ENCODE results near the gene EYS.

The EYS gene

DNA sequence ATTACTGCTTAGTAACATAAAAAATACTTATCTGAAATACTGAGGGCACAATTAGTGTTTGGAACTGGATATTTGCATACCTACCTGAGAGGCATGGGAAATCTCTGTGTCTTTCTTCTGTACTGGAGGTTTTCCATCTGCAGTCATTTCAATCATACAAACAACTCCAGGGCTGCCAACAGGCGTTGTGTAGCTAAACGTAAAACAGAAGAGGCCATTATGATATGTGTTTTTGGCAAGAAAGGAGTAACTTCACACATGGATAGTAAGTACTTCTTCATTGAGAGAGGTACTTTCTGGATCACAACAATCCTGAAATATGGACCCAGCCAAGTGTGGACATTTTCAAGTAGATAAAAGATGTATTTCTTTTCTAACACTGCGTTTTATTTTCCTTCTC is 1708.0 kb downstream of the EYS start:
- H3K27me3 ChIP-seq (ENCODE audit: insufficient read depth, low read depth), result no peaks in the 10 kb centered on the region
- H3K4me3 ChIP-seq (IDR thresholded peaks at IDR 0.05; ENCODE audit: insufficient read depth, low read depth, low read length), result no peak overlapping the region
- no peak overlapping the region for H2AFZ ChIP-seq (ENCODE audit: low read depth)
- H3K79me2 ChIP-seq (ENCODE audit: insufficient read depth, low read depth), result no peaks in the 10 kb centered on the region
- H3K4me1 ChIP-seq (ENCODE audit: low read depth, poor library complexity, severe bottlenecking), result no peaks in the 10 kb centered on the region
- TF ChIP-seq, protein P1, sequence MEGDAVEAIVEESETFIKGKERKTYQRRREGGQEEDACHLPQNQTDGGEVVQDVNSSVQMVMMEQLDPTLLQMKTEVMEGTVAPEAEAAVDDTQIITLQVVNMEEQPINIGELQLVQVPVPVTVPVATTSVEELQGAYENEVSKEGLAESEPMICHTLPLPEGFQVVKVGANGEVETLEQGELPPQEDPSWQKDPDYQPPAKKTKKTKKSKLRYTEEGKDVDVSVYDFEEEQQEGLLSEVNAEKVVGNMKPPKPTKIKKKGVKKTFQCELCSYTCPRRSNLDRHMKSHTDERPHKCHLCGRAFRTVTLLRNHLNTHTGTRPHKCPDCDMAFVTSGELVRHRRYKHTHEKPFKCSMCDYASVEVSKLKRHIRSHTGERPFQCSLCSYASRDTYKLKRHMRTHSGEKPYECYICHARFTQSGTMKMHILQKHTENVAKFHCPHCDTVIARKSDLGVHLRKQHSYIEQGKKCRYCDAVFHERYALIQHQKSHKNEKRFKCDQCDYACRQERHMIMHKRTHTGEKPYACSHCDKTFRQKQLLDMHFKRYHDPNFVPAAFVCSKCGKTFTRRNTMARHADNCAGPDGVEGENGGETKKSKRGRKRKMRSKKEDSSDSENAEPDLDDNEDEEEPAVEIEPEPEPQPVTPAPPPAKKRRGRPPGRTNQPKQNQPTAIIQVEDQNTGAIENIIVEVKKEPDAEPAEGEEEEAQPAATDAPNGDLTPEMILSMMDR (conservative IDR thresholded peaks at IDR 0.05; ENCODE audit: low read depth, low read length), result no peak
- no peaks in the 10 kb centered on the region for H3K36me3 ChIP-seq (ENCODE audit: insufficient read depth)
- no peak overlapping the region for H3K9ac ChIP-seq
- H3K27ac ChIP-seq, result no peak overlapping the region
- no peaks in the 10 kb centered on the region for H4K20me1 ChIP-seq (ENCODE audit: insufficient read depth)
- no peak overlapping the region for H3K4me2 ChIP-seq

DNA sequence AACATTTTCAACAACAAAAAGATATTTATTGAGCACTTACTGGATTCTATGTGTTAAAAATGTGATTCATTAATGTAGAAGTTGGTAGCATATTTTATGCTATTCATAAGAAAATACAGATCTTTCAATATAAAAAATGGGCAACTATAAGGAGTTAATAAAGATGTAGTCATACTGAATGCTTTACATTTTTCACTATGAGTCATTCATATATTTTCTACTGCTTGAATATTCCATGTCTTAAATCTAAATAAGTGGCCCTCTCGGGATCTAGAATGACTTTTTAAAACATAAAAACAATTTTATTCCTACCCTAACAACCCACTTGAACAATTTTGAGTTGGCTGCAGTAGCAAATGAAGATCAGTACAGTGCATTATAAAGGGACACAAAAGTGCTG is 1709.3 kb downstream of the EYS start:
- TF ChIP-seq, protein P1 (conservative IDR thresholded peaks at IDR 0.05; ENCODE audit: low read depth, low read length), result no peak
- no peaks in the 10 kb centered on the region for H3K36me3 ChIP-seq (ENCODE audit: insufficient read depth)
- H3K4me1 ChIP-seq (ENCODE audit: low read depth, poor library complexity, severe bottlenecking), result no peaks in the 10 kb centered on the region

DNA sequence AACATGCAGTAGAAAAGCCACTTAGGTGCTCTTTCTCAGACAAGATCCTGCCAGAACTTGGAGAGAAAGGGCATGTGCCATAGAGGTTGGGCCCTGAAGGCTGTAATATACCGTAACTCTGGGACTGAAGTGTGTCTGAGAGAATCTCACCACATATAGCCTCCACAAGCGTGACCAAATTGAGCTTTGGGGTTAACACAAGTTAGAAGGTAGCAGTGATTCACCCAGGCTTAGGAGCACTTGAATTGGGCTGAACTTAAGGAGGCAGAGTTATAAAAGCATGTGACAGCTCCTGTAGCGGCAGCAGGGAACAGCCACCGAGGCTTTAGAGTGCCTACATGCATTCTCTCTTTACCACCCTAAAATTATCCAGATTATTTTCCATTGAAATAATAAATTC is 1709.8 kb downstream of the EYS start:
- Histone ChIP-seq H3K27ac (no peak overlapping the region), H3K4me3 (IDR thresholded peaks at IDR 0.05; ENCODE audit: insufficient read depth, low read depth, low read length) (no peak overlapping the region), H3K4me2 (no peak overlapping the region), H3K9ac (no peak overlapping the region), H3K27me3 (ENCODE audit: insufficient read depth, low read depth) (no peaks in the 10 kb centered on the region), H2AFZ (ENCODE audit: low read depth) (no peak overlapping the region), H3K36me3 (ENCODE audit: insufficient read depth) (no peaks in the 10 kb centered on the region), H3K4me1 (ENCODE audit: low read depth, poor library complexity, severe bottlenecking) (no peaks in the 10 kb centered on the region), H4K20me1 (ENCODE audit: insufficient read depth) (no peaks in the 10 kb centered on the region), H3K79me2 (ENCODE audit: insufficient read depth, low read depth) (no peaks in the 10 kb centered on the region)
- TF ChIP-seq, protein P1 (conservative IDR thresholded peaks at IDR 0.05; ENCODE audit: low read depth, low read length), result no peak

More for the DNA sequence above, 1709.3 kb downstream of the EYS start:
- no peak overlapping the region for H3K27ac ChIP-seq
- H3K27me3 ChIP-seq (ENCODE audit: insufficient read depth, low read depth), result no peaks in the 10 kb centered on the region
- no peak overlapping the region for H3K4me3 ChIP-seq (IDR thresholded peaks at IDR 0.05; ENCODE audit: insufficient read depth, low read depth, low read length)
- no peak overlapping the region for H3K9ac ChIP-seq
- no peak overlapping the region for H3K4me2 ChIP-seq
- no peaks in the 10 kb centered on the region for H3K79me2 ChIP-seq (ENCODE audit: insufficient read depth, low read depth)
- no peaks in the 10 kb centered on the region for H4K20me1 ChIP-seq (ENCODE audit: insufficient read depth)
- no peak overlapping the region for H2AFZ ChIP-seq (ENCODE audit: low read depth)

DNA sequence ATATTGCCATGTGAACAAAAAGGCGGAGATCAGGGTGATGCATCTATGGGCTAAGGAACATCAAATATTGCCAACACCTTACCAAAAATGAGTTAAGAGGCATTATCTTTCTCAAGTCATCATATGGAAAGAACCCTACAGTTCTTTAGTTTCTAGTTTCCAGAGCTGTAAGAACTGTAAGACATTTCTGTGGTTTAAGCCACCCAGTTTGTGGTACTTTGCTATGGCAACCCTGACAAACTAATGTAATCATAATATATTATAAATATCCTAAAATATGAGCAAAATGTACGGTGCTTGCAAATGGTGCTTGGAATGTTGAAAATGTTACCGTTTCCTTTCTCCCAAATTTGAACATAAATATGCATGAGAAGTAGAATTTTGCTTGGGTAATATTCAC is 1721.8 kb downstream of the EYS start:
- Histone ChIP-seq H2AFZ (ENCODE audit: low read depth) (no peak overlapping the region), H3K4me2 (no peak overlapping the region), H3K9ac (no peak overlapping the region), H3K79me2 (ENCODE audit: insufficient read depth, low read depth) (no peaks in the 10 kb centered on the region), H3K27ac (no peak overlapping the region), H3K36me3 (ENCODE audit: insufficient read depth) (no peaks in the 10 kb centered on the region), H4K20me1 (ENCODE audit: insufficient read depth) (no peaks in the 10 kb centered on the region), H3K4me1 (ENCODE audit: low read depth, poor library complexity, severe bottlenecking) (no peaks in the 10 kb centered on the region), H3K27me3 (ENCODE audit: insufficient read depth, low read depth) (no peaks in the 10 kb centered on the region), H3K4me3 (IDR thresholded peaks at IDR 0.05; ENCODE audit: insufficient read depth, low read depth, low read length) (no peak overlapping the region)
- TF ChIP-seq, protein P1 (conservative IDR thresholded peaks at IDR 0.05; ENCODE audit: low read depth, low read length), result no peak
